ENCODE results near the gene GSG1L.

The GSG1L gene

DNA sequence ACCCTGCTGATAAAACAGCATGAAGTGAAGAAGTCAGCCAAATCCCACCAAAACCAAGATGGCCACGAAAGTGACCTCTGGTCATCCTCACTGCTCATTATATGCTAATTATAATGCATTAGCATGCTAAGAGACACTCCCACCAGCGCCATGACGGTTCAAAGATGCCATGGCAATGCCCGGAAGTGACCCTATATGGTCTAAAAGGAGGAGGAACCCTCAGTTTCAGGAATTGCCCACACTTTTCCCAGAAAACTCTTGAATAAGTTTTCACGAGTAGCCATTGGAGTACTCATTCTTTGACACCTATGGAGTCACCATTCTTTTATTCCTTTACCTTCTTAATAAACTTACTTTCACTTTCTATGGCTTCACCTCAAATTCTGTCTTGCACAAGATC lies 44.3 kb downstream of the GSG1L start:
- no peak for DNase-seq (ENCODE audit: low read depth, low spot score)

DNA sequence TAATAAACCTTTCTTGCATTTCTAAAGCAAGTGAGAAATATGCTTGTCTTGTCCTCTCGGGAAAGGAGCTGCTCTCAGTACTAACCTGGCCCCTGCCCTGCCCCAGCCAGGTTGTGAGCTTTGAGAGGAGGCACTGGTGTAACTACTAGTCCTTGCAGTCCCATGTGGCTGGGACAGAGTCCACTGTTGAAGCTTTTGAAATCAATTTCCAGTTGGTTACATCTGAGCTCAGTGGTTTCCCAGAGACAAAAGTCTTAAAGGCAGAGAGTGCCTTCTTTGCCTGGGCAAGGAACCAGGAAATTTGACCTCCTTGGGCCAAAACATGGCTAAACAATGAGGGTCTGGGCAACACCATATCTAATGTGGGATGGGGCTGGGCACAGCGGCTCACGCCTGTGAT lies 48.7 kb downstream of the GSG1L start:
- DNase-seq (ENCODE audit: low read depth, low spot score): no peak

DNA sequence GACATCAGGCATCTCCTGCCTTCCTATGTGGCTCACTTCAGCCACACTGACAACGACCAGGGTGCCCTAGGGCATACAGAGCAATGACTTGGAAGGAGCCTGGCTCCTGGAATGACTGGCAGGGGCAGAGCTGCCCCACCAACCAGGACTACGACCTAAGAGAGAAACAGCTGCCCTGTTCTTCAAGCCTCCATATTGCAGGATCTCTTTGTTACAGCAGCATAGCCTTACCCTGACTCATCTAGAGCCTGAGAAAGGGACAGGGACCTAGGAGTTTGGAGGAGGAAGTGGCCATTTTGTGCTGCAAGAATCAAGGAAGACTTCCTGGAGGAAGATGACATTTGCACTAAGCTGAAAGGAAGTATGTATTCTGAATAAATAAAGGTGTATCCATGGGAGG lies 49.6 kb downstream of the GSG1L start:
- no peak for DNase-seq (ENCODE audit: low read depth, low spot score)

DNA sequence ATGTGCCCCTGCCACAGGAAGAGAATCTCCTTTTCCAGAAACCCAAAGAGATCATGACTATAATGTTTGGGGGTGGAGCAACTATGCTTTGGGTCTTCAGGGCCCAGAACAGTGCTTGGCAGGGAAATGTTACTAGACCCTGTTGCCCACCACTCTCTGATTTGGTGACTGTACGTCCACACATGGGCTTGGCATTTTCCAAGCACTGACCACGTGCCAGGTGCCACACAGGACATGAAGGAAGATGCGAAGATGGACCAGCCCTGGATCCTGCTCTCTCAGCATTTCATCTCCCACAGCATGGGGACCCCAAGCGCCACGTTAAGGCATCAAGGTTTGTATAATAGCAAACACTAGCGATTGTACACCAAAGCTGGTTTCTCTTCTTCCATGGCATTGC lies 50.1 kb downstream of the GSG1L start:
- DNase-seq (ENCODE audit: low read depth, low spot score): no peak

- DNase-seq (ENCODE audit: low read depth, low spot score): no peak
Measured at GRCh38 chr16:28011971-28012445, 51.5 kb downstream of the GSG1L start.

DNA sequence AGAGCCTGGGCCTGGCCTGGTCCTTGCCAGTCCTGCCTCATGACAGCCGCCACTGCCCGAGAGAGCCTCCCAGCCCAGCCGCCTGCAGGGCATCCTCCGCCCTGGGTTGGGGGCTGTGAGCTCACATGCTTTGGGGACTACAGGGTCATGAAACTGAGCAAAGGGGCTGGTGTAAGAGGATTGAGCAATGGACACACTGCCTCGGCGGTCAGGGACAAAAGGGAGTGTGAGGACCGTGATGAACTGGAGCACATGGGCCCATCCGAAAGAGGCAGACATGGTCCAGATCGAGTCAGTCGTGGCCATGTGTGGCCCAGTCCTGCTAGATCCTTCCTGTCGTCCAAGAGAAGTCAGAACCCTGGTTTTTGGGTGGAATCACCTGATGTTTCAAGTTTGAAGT lies 52.3 kb downstream of the GSG1L start:
- no peak for DNase-seq (ENCODE audit: low read depth, low spot score)

- no peak for DNase-seq (ENCODE audit: low read depth, low spot score)
Measured at GRCh38 chr16:28010671-28011070, 52.8 kb downstream of the GSG1L start.

GRCh38 chr16:28009586-28010373 lies 53.7 kb downstream of the GSG1L start:
- no peak for DNase-seq (ENCODE audit: low read depth, low spot score)

GRCh38 chr16:28003923-28004322 lies 59.6 kb downstream of the GSG1L start:
- DNase-seq (ENCODE audit: low read depth, low spot score): no peak

DNA sequence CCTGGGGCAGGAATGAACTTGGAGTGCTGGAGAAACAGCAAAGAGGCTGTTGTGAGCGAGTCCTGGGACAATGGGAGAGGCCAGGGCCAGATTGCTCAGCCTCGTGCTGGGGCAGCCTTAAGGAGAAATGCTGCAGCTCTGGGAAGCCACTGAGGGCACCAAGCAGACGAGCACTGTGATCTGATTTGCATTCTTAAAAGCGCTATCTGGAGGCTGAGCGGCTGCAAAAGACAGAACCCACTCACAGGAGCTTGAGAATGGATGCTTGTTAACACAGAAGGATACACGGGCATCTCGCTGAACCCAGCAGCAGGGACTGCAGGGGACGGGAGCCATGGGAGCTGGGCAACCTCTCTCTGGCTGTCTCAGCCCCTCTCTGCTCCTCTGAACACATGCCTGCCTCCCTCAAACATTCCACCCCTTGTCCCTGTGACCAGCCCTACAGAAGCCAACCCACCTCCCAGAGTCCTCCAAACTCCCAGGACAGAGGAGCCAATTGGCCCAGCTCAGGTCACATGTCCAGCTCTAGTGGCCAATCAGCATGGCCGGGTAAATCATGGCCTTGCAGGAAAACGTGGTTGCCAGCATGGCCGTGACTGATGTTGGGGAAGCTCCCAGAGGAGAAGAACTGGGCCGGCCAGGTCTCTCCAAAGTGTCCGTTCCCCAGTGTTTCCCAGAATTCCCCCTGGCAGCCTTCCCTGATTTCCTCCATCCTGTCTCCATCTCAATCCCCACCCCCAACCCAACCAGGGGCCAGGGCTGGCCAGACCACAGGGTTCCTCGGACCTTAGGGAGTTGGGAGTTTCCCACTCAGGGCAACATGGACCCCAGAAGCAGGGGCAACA lies 60.3 kb downstream of the GSG1L start:
- DNase-seq (ENCODE audit: low read depth, low spot score): no peak

- no peak for DNase-seq (ENCODE audit: low read depth, low spot score)
Measured at GRCh38 chr16:28001642-28002041, 61.9 kb downstream of the GSG1L start.

GRCh38 chr16:28001184-28001583 lies 62.3 kb downstream of the GSG1L start:
- no peak for DNase-seq (ENCODE audit: low read depth, low spot score)

DNA sequence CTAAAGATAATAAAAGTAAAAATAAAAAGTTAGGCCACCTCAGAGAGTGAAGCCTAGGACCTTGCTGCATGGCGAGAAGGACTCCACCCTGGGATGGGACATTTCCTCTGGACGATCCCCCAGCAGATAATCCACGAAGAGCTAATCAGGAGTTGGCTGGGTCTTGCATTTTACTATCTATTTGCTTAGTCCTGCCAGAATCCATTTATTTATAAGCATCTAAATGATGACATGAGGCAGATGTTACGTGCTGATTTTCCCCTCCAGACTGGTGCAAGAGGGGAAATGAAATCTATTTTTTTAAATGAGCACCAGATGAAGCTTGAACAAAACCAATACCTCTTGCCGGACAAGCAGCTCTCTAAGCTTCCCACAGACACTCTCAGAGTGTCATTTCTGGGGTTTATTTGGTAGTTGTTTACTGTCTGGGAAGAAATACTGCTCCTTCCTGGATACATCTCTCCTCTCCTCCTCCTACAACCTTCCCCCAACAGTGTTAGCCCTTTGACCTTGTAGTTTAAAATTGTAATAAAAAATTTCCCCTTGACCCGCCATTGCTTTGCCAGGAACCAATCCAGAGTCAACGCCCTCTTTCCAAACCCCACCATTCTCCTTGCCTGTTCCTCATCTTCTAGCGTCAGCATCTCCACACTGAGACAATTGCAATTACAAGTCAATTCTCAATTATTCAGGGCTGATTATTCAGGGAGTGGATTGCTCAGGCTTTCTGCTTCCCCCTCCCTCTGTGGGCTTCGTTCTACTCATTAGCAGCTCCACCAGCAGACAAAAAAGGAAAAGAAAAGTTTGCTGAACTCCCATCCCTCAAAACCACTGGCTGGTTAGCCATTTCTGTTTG lies 63.0 kb downstream of the GSG1L start:
- DNase-seq (ENCODE audit: low read depth, low spot score): no peak

- no peak for DNase-seq (ENCODE audit: low read depth, low spot score)
Measured at GRCh38 chr16:27999687-28000086, 63.8 kb downstream of the GSG1L start.

DNA sequence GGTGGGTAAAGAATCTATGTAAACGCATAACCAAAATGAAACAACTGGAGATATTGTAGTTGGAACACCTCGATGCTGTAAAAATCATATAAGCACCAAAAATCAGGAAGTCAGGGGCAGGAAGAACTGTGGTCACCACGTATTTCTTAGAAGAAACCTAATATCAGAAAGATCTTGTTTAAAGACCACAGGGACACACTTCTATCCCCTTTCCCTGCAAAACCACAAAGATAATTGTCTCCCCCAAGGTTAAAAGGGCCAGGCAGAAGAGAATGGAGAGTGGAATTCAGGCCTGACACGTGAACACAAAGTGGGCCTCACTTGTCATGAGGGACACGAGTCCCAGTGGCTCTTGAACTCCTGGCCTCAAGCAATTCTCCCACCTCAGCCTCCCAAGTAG lies 68.1 kb downstream of the GSG1L start:
- DNase-seq (ENCODE audit: low read depth, low spot score): no peak

- no peak for DNase-seq (ENCODE audit: low read depth, low spot score)
Measured at GRCh38 chr16:27994686-27995085, 68.8 kb downstream of the GSG1L start.

- no peak for DNase-seq (ENCODE audit: low read depth, low spot score)
Measured at GRCh38 chr16:27993587-27993986, 69.9 kb downstream of the GSG1L start.

GRCh38 chr16:27991876-27992275 lies 71.6 kb downstream of the GSG1L start:
- no peak for DNase-seq (ENCODE audit: low read depth, low spot score)

DNA sequence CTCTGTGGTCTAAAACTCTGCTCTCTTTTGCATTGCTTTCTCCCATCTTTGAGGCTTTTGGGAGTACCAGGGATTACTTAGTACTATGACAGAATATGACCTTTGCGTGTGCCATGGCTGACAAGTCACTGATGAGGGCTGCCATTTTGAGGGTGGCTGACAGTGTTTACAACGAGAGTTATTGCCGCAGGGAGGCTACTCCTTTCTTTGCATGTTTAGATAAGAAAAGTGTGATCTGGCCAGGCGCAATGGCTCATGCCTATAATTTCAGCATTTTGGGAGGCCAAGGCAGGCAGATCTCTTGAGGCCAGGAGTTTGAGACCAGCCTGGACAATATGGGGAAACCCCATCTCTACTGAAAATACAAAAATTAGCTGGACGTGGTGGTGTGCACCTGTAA lies 77.5 kb downstream of the GSG1L start:
- DNase-seq (ENCODE audit: low read depth, low spot score): no peak

DNA sequence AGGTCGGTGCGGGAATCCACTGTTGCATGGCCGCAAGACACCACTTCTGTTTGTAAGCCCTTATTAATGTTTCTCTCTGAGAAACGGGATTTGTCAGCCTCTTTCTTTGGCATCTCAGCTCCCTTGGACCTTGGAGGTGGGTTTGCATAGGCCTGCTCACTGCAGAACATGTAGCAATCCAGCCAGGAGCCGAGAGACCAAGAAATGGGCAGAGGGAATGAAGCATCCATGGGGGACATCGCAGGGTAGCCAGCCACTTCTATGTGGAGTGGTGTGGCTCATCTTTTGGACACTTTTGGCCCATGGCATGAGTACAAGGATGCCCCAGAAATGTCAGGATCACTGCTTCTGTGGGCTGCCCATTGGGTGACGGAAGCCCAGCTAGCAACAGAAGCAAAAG lies 79.4 kb downstream of the GSG1L start:
- no peak for DNase-seq (ENCODE audit: low read depth, low spot score)

DNA sequence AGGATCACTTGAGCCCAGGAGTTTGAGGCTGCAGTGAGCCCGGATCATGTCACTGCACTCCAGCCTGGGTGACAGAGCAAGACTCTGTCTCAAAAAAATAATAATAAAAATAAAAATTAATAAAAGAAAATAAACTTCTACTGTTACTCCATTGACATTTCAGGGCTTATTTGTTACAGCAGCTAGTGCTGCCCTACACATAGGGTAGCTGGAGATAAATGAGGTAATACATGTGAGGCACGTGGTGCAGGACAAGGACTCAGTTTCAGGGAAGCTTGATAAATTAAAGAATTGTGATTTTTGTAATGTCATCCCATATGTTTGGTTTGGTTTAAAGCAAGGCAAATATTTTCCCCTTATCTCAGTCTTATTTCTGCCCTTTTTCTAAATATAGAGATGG lies 80.3 kb downstream of the GSG1L start:
- DNase-seq (ENCODE audit: low read depth, low spot score): no peak

- DNase-seq (ENCODE audit: low read depth, low spot score): no peak
Measured at GRCh38 chr16:27982184-27982583, 81.3 kb downstream of the GSG1L start.

Measured in activated naive CD8-positive, alpha-beta T cell treated with anti-CD3 and anti-CD28 coated beads, Interleukin-2, amount 50 U/mL, for 16 hours (primary cell).